DMS53 treated with DMSO at 0.1 percent for 48 hours (cell line): Measurements from ENCODE around the gene MUC15.
A peak's percentile ranks its signal among the peaks of the same experiment; 100 is the strongest.

Source experiments
- DNase-seq: peaks from one replicate; lab custom pipeline; 2025; ENCODE audit not compliant: unreplicated experiment; lab: John Stamatoyannopoulos, UW

The MUC15 gene

GRCh38 chr11:26575946-26576345 lies 3.9 kb upstream of the MUC15 start:
- DNase-seq: no peak

DNA sequence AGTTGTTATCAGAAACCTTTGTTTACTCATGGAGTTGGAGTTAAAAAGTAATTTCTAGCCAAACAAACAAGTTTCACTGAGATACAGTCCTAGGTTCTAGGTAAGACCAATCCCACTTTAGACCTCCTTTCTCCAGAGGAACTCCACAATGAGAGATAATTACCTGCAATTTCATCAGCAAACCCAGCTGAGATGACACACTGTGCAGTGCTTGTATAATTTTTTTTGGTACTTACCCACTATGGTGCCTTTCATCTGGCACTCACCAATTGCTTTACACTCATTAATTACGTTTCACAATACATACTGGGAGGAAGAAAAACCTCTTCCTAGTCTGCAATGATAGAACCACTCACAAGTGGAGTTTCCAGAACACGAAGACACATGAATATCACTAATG lies 1.8 kb upstream of the MUC15 start:
- DNase-seq: no peak

DNA sequence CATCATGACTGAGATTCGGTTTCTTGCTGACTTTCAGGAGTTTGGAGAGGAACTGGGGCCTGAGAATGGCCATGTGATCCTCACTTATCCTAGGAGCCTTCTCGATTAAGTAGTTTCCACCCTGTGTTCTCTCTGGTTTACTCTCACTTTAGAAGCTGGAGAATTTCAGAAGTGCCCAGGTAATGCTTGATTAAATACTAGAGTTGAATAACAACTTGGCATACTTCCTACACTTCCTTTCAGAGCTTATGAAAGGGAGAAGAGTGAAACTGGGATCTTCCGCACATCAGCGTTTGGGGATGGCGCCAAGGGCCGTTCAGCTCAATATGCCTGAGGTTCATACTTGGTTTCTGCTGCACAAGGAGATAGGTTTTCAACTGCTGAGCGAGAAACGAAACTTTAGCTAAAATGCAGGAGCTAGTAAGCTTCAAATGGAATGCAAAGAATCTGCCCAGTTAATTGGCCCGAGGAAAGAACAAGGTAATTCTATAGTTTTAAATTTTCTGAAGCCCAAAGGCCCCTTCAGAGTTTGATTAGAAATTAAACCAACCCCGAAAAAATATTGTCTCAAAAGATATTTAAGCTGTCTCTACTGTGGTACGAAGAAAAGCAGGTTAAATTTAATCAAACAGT lies 823 bp upstream of the MUC15 start:
- no peak for DNase-seq

DNA sequence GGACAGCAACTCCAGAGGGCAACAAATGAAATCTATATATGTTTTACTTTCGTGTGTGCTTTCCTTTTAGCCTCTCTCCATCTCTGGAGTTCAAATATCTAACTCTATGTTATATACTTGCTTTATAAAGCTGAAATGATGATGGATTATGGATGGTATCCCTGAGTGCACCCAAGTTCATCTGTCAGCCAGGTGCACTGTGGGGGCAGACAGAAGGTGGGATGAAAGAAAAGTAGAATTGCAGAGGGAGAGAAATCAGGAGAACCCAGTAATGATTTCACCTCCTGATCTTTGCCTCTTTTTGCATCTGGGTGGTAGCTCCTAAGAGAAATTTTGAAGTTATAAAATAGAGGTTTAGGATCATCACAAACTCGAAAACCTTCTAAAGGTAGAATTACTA lies 2.4 kb downstream of the MUC15 start:
- DNase-seq: no peak

GRCh38 chr11:26558190-26558589 lies 13.9 kb downstream of the MUC15 start:
- peak; percentile 16 for DNase-seq

- no peak for DNase-seq
Observed at GRCh38 chr11:26557666-26558065, 14.4 kb downstream of the MUC15 start.

DNA sequence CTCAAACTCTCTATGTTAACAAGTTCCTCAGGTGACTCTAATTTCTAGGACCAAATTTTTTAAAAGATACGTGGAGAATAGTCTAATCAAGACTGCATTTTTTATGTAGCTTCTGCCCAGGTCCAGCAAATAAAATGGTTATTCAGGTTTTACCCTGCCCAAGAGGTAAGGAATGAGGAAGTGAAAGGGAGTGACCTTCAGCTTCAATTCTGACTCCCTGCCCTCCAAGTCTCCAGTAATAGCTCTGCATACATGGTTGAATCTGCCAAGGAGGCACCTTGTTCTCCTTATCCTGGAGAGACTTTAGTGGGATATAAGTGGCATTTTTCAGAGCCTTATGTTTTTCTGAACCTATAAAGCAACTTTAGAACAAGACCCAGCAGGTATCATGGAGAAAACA lies 15.5 kb downstream of the MUC15 start:
- DNase-seq: no peak

DNA sequence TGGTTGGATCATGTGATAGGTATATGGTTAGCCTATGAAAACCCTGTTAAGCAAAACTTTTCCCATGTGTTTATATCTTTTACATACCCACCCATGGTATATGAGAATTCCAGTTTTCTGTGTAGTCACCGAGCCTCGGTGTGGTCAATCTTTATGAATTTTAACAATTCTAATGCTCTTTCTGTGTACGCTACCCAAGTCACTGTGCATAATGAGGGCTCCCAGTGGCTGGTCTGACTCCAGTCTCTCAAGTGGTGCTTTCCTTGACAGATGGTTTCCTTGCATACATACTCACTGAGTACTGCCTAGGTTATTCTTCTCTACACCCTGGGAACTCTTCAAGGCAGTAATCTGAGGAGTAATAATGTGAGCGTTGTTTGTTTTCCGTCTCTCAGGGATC lies 17.6 kb downstream of the MUC15 start:
- DNase-seq: no peak

DNA sequence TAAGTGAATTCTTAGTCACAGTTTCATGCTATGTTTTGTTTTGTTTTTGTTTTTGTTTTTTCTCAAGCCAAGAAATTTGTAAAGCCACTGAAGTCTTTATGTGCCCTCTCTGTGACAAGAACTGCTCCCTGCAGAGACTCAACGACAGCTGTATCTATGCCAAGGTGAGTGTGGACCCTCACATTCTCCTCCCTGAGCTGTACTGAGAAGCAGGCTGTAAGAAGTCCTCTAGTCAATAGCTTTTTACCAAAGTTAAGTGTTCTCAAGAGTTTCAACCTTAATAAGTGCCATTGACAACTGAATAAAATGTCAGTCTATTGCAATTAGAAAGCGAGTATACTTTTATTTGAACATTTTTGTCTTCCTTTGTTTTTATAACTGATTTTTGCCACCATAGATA lies 18.9 kb downstream of the MUC15 start:
- no peak for DNase-seq

- DNase-seq: no peak
Observed at GRCh38 chr11:26551186-26551801, 20.8 kb downstream of the MUC15 start.

- no peak for DNase-seq
Observed at GRCh38 chr11:26550022-26550421, 22.0 kb downstream of the MUC15 start.

DNA sequence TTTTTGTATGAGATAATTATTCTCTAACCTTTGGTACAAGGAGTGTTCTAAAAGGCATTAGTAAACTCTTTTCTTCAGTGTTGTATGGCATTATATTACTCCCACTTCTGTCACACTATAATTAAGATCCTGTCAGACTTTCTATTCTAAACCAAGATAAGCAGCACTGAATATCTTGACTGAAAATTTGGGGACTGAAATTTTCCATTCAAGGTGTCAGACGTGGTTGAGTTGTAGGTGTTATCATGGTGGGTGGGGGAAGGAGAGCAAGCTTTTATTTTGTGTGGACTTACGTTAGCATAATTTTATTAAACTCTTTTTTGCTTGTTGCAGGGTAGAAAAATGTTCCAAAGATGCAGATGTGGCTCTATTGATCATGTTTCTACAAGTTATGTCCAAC lies 22.9 kb downstream of the MUC15 start:
- DNase-seq: no peak

DNA sequence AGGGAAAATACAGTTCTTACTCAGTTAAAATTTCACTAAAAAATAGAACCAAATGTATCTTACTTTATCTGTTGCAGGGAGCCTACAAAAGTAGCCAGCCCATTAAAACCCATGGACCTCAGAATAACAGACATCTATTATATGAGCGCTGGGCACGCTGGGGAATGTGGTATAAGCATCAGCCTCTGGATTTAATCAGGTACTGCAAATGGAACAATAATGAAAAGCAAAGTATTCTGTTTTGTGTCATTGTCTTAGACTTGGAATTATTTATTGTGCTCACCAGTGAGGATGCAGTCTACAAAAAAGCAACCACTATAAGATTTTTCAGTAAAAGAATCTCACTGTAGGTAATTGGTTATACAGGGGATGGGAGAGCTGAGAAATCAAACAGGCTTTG lies 30.2 kb downstream of the MUC15 start:
- no peak for DNase-seq

GRCh38 chr11:26539517-26539916 lies 32.5 kb downstream of the MUC15 start:
- no peak for DNase-seq

DNA sequence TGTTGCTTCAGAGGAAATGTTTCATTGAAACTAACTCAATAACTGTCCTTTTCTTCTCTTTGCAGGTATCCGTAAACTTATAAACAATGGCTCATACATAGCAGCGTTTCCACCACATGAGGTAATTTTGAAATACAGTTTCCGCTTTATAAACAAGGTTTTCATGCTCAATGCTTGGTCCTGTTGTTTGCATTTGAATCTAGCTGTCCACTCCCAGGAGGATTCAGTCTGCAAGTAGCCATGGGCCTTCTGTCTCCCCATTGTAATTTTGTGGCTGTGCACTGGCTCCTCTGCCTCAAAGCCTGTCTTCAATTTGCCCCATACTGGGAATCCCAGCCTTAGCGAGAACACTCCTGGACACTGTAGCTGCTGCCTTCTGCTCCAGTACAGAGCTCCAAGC lies 34.7 kb downstream of the MUC15 start:
- DNase-seq: no peak

DNA sequence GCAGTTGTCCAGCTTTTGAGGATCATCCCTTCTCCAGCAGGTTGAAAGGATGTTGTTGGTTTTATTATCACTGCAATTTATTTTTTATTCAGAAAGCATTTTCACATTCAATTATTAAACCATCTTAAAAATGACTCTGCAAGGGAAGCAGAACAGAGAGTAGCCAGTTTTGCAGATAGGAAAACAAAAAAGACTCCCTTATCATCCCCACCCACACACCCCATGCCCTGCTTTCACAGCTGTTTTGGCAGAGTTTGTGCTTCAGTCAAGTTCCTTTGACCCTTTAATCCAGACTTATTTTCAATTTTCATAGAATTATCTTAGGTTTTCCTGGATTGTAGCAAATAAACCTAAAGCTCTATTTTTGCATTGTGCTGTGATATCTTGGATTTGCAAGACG lies 44.4 kb downstream of the MUC15 start:
- no peak for DNase-seq

GRCh38 chr11:26522912-26523610 lies 49.0 kb downstream of the MUC15 start:
- peak; percentile 17 for DNase-seq

- DNase-seq: no peak
Observed at GRCh38 chr11:26519469-26519868, 52.6 kb downstream of the MUC15 start.

DNA sequence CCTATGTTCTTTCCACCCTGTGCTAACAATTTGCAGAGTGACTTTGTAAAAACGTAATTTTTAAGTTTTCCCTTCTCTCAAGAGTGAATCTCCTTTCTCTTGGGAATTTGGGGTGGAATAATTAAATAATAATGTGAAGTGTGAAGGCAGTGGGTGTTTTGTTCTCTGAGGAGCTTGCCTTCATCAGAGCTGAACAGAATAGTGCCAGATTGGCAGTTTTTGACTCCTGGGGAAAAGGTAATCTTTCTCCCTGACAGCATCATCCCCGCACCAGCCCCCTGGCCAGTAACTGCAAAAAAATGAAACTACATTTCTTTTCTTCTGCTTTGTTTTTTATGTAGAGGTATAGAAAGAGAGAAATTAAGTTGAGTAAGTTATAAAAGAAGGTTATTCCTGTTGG lies 59.9 kb downstream of the MUC15 start:
- no peak for DNase-seq

DNA sequence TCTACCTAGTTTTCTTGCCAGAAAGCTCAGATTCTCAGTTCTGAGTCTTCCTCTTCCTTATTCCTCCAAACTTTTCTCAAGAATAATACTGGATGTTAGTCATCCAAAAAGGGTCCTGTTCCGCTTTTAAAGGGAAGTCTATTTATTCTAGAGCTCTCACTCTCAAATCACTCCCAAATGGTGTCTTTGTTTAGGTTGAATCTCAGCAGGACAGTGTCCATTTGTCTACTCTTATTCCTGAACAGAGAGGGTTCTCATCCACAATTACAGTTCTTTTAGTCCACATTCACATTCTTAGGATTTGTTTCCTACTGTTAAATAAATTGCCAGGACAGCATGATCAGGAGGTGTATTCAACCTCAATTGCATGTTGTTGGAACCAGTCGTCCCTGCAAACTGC lies 61.3 kb downstream of the MUC15 start:
- no peak for DNase-seq

DNA sequence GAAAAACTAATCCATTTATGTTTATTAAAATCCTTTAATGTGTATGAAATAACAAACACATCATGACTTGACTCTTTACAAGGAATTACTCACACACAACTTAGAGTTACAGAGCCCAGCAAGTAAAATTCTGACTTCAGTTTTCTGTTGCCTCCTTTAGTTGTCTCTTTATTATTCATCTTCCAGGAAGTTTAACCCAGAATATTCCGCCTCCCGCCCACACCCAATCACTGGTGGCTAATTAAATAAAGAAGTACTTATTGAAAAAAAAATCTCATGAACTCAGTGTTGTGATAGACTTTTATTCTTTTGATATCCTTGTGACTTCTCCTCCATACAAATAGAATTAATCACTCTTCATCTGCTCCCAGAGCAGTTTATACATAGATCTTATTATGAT lies 61.9 kb downstream of the MUC15 start:
- DNase-seq: no peak
